ENCODE measurements around the gene MEOX1. TPM values are rescaled to one million over a fixed set of nuclear protein-coding genes. Genes with fewer than 3 reads are reported as not detected.

The MEOX1 gene
- total RNA-seq, 1 experiment from 2014 or later: not detected

DNA sequence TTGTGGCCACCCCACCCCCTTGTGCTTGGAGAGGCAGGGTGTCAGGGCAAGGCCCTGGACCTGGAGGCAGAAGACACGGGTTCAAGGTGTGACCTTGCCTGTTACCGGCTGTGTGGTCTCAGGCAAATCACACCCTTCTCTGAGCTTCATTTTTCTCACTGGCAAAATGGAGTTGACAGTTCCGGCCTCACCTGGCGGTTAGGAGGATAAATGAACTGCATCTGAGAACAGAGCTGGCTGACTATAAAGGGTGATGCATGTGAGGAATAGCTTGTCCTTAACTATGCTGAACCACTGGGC is 4.2 kb upstream of the MEOX1 start:
- TF ChIP-seq CTCF (conservative IDR thresholded peaks at IDR 0.05): no peak
- Histone ChIP-seq H2BK15ac (ENCODE audit: low read depth, low read length) (no peak overlapping the region), H3K79me1 (ENCODE audit: insufficient read depth, low read depth, low read length, poor library complexity, severe bottlenecking) (no peaks in the 10 kb centered on the region), H3K23ac (ENCODE audit: insufficient read length, low read depth, low read length) (no peak overlapping the region), H3K14ac (ENCODE audit: insufficient read depth, low read length) (no peak overlapping the region), H4K20me1 (ENCODE audit: control insufficient read depth, insufficient read depth, insufficient read length) (no peaks in the 10 kb centered on the region), H4K5ac (ENCODE audit: insufficient read length, low read depth, low read length) (no peak overlapping the region), H2BK12ac (ENCODE audit: insufficient read length, low read depth, low read length) (no peak overlapping the region), H3K4me2 (ENCODE audit: insufficient read depth, insufficient read length, low read length) (no peak overlapping the region), H3K9me3 (ENCODE audit: control insufficient read depth, low read depth, low read length) (no peaks in the 10 kb centered on the region), H3K23me2 (ENCODE audit: insufficient read length, low read depth, low read length, poor library complexity, severe bottlenecking) (no peaks in the 10 kb centered on the region), H2BK20ac (ENCODE audit: low read depth, low read length, poor library complexity, severe bottlenecking) (no peak overlapping the region), H3K27ac (ENCODE audit: insufficient read length, low read depth, low read length) (no peak overlapping the region), H3K18ac (ENCODE audit: insufficient read length, low read depth, low read length) (no peak overlapping the region), H4K91ac (ENCODE audit: insufficient read length, low read depth, low read length) (no peak overlapping the region), H4K8ac (replicated peaks; ENCODE audit: insufficient read length, low read depth, low read length) (no peak overlapping the region), H3K4me1 (ENCODE audit: insufficient read depth, low read length) (peaks cover 2% of the 10 kb centered on the region; the same call in 1 of the 2 replicates), H2BK5ac (ENCODE audit: insufficient read length, low read length) (no peak overlapping the region), H3K27me3 (ENCODE audit: insufficient read depth, low read length) (no peaks in the 10 kb centered on the region), H3K9ac (ENCODE audit: extremely low read depth, insufficient read length, low read length) (no peak overlapping the region), H3K4ac (ENCODE audit: low read depth, low read length) (no peak overlapping the region), H3K56ac (ENCODE audit: insufficient read length, low read depth, low read length) (no peak overlapping the region), H3T11ph (ENCODE audit: low read length) (no peak overlapping the region), H3K79me2 (ENCODE audit: insufficient read depth, low read length) (no peaks in the 10 kb centered on the region), H2AFZ (ENCODE audit: low read length) (no peak overlapping the region), H2AK5ac (ENCODE audit: insufficient read length, low read length) (no peak overlapping the region), H2BK120ac (ENCODE audit: low read depth, low read length, poor library complexity, severe bottlenecking) (no peak overlapping the region)
- WGBS (ENCODE audit: extremely low coverage, insufficient read length, low lambda C conversion rate): no CpG with 5 or more reads among the region's 4 CpGs
- Mint-ChIP-seq H3K27me3 (ENCODE audit: low read depth) (no peaks in the 10 kb centered on the region), H3K36me3 (ENCODE audit: insufficient read depth in 1 of 3, low read depth in 3 of 3) (no peaks in the 10 kb centered on the region; a peak in 1 of 7 replicates), H3K4me3 (no peak overlapping the region), H3K4me1 (peaks cover 29 to 45% of the 10 kb centered on the region in 2 experiments), H3K9me3 (peaks cover 0 to 3% of the 10 kb centered on the region in 2 experiments; a peak in 1 of 5 replicates), H3K27ac (0 out of 7 replicates have a peak overlapping the region, but pooled peaks of 1 of the 3 experiments have one; percentile 11)
- DNase-seq: no peak
